Measurements from ENCODE around the gene IFITM5. TPM values are rescaled to one million over a fixed set of nuclear protein-coding genes. Genes with fewer than 3 reads are reported as not detected.
"Not testable (repeated sequence)": the region's sequence is repeated elsewhere in the genome, so short reads cannot be mapped to it uniquely, and the experiment has no call there.

Gene IFITM5
- polyA plus RNA-seq, 3 donors, result not detected

DNA sequence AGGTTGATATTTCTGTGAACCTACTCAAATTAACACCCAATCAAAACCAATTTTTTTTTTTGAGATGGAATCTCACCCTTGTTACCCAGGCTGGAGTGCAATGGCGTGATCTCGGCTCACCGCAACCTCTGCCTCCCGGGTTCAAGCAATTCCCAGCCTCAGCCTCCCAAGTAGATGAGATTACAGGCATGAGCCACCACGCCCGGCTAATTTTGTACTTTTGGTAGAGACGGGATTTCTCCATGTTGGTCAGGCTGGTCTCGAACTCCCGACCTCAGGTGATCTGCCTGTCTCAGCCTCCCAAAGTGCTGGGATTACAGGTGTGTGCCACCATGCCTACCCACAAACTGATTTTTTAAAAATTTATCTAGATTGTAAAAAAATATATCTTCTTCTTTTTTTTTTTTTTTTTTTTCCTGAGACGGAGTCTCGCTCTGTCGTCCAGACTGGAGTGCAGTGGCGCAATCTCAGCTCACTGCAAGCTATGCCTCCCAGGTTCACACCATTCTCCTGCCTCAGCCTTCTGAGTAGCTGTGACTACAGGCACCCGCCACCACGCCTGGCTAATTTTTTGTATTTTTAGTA is 29.3 kb upstream of the IFITM5 start:
- DNase-seq (ENCODE audit: low read depth in 3 of 3, low spot score in 2 of 3), result not testable (repeated sequence)

DNA sequence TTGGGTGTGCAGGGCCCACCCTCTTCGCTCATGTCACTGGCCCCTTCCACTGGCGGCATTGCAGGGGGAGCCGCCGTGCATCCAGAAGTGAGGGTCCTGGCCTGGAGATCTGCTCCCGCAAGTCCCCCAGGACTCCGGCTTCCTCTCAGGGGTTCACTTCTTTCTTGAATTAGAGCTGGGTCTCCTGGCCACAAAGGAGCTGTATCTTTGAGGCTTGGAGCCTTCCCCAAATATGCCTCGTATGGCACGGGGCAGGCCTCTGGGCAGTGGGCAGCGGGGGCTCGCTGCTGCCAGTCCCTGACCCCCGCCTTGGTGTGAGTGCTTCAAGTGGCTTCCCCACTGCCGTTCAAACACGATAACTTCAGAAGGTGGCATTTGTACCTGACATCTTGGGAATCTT is 28.7 kb upstream of the IFITM5 start:
- DNase-seq (ENCODE audit: low read depth in 3 of 3, low spot score in 2 of 3), result no peak

DNA sequence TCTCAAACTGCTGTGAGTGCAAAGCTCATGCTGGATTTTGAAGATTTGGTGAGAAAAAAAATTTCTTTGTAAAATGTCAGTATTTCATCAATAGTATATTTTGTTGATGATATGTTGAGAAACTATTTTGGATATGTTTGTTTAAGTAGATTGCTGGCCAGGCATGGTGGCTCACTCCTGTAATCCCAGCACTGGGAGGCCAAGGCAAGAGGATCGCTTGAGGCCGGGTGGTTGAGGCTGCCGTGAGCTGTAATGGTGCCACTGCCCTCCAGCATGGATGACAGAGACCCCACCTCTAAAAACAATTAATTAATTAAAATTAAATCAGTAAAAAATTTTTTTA is 28.2 kb upstream of the IFITM5 start:
- DNase-seq (ENCODE audit: low read depth in 3 of 3, low spot score in 2 of 3), result no peak

DNA sequence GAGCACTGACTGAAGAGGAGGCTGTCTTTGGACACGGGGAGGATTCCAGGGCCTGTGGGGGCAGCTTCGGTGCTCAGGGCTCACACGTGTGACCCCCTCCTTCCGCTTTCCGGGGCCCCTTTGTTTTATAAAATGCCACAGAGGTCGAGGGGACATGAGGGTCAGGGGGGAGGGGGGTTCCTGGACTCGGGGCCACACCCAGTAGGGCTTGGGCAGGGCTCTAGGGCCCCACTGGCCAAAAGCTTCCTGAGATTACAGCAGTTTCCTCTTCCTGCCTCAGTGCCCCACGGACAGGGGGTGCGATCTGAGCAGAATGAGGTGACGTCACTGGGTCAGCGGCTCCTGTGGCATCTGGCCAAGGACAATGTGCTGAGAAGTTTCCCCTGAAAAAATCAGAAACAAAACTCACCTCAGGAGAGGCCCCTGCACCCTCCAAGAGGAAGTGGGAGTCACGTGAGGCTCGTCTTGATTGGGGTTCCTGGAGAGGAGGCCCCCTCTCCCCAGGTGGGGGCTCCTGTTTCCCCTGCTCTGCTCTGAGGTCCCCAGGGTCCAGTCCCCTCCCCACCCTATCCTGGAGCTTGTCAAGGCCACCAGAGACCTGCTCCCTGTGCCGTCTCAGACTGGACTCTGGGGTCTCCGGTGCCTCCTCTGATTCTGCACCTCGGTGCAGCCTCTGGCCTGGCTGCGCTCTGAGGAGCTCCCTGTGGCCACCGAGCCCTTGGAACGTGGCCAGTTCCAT is 27.7 kb upstream of the IFITM5 start:
- no peak for DNase-seq (ENCODE audit: low read depth in 3 of 3, low spot score in 2 of 3)

DNA sequence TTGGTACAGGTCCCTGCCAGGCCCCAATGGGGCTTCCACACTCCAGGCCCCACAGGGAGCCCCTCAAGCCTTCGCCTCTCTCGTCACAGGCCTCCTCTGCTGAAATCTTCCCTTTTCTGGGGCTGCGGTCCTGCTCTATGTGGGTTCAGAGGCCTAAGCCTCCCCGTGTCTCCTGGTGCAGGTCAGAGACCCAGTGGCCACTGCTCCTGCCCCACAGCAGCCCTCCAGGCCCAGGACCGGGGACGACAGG is 27.2 kb upstream of the IFITM5 start:
- no peak for DNase-seq (ENCODE audit: low read depth in 3 of 3, low spot score in 2 of 3)

DNA sequence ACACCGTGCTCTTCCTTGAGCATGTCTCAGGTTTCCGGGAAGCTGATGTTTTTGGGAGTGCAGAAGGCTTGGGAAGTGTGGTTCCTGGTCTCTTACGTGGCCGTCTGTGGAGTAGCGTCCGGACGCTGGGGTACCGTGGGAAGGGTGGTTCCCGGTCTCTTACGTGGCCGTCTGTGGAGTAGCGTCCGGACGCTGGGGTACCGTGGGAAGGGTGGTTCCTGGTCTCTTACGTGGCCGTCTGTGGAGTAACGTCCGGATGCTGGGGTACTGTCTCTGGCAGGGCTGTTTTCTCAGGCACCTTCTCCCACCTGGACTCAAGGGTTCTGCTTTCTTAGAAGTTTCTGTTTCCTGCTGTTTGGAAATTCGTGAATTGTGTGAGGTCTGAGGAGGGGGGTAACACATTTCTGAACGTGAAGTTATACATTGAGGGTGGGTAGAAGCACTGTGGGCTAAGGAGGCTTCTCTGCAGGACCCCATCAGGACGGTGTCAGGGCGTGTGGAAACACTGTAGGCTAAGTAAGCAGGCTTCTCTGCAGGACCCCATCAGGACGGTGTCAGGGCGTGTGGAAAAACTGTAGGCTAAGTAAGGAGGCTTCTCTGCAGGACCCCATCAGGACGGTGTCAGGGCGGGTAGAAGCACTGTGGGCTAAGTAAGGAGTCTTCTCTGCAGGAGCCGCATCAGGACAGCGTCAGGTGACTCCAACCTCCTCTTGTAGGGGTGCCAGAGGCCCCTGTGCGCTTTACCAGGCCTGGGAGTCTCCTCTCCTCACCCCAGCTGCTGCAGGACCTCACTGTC is 26.7 kb upstream of the IFITM5 start:
- no peak for DNase-seq (ENCODE audit: low read depth in 3 of 3, low spot score in 2 of 3)

DNA sequence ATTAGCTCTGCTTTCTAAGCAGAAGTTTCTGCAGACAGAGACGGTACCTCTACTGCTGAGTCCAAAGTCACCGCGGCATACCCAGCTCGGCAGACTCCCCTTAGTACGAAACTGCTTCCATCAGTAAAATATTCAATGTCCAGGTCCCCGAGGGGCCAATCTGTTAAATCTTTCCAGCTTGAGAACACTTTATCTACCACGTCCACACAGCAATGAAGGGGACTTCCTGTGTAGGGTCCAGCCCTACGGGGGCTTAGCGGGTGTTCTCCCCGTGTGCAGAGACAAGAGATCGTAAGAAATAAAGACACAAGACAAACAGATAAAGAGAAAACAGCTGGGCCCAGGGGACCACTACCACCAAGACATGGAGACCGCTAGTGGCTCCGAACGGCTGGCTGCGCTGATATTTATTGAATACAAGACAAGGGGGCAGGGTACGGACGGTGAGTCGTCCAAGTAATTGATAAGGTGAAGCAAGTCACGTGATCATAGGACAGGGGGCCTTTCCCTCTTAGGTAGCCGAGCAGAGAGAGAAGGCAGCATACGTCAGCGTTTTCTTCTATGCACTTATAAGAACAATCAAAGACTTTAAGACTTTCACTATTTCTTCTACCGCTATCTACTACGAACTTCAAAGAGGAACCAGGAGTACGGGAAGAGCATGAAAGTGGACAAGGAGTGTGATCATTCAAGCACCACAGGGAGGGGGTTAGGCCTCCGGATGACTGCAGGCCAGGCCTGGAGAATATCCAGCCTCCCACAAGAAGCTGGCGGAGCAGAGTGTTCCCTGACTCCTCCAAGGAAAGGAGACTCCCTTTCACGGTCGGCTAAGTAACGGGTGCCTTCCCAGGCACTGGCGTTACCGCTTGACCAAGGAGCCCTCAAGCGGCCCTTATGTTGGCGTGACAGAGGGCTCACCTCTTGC is 25.5 kb upstream of the IFITM5 start:
- DNase-seq (ENCODE audit: low read depth in 3 of 3, low spot score in 2 of 3), result not testable (repeated sequence)

DNA sequence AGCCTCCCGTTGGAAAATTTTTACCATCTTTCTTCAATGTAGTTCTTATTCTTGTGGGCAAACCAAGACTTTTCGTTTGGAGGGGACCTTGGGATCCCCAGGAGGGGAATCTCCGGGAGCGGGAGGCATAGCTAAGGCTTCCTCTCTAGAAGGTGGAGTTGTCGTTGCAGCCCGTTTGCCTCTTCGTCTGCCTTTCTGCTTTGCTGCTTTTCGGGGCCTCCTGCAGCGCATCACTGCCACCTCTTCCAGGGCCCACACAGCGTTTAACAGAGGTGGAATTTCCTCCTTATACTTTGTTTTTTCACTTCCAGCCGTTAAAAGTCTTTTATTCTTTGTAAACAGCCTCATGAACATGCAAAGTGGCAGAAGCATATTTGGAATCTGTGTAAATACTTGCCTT is 24.8 kb upstream of the IFITM5 start:
- no peak for DNase-seq (ENCODE audit: low read depth in 3 of 3, low spot score in 2 of 3)

DNA sequence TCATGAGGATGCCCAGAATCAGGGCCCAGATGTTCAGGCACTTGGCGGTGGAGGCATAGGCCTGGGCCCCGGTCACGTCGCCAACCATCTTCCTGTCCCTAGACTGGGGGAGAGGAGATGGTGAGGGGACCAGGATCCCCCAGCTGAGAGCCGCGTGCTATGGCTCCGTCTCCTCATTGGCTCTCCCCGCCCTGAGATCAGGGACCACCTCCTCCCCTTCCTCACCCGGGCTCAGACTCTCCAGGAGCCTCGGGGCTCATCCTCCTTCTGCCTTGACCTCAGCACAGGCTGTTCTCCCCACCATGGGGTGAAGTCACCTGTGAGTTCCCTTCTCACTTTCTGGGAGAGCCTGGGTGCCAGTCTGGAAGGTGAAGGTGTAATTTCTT is 20.6 kb upstream of the IFITM5 start:
- DNase-seq (ENCODE audit: low read depth in 3 of 3, low spot score in 2 of 3), result not testable (repeated sequence)

DNA sequence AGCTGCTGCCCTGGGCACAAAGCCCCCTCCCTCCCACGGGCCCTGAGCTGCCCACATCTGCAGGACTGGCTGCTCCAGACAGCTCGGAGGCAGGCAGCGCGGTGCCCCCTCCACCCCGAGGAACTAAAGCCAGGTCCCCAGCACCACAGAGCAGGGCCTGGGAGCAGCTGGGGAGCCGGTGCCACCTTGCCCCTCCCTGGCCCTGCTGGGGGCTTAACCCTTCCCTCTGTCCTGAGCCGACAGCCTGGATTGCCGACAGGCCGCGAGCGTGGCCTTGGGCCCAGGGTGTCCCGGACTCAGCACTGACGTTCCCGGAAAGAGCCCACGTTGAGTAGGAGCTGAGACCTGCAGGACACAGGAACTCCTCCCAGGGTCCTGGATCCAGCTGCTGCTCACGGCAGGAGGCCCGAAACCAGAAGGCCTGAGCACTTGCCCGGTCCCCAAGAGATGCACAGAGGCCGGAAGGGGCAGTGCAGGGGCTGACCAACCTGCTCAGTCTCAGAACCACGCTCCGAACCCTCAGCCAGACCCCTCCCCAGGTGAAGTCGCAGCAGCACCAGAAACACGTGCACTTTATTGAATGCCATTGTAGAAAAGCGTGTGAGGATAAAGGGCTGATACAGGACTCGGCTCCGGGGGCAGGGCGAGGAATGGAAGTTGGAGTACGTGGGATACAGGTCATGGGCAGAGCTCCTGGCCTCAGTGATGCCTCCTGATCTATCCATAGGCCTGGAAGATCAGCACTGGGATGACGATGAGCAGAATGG is 20.0 kb upstream of the IFITM5 start:
- DNase-seq (ENCODE audit: low read depth in 3 of 3, low spot score in 2 of 3), result not testable (repeated sequence)

DNA sequence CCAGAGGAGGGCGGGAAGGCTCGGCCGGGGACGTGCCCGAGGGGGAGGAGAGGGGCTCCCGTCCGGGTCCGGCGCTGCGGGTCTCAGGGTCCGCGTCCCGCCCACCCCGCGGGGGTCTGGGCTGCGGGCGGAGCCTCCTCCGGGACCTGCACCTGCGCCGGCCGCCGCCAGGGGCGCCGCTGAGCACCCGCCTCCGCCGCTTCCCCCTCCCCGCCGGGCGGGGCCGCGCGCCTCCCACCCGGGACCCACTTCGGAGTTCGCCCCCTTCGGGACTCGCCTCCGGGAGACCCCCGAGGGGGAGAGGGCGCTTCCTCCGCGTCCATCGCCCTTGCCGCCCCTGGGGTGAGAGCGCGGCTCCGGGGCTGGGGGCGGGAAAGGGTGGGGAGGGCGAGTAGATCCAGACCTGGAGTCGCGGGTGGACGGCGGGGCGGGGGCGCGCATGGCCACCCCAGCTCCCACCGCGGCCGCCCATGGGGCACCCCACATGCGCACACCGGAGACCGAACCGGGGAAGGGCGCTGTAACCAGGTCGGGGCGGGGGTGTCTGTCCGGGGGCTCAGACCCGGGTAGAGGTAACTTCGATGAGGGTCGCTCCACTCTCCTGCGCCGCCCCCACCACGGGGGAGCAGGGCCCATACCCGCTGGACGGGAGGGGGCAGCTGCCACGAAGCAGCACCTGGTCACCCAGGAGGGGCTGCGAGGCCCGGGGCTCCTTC is 19.2 kb upstream of the IFITM5 start:
- not testable (repeated sequence) for DNase-seq (ENCODE audit: low read depth in 3 of 3, low spot score in 2 of 3)

DNA sequence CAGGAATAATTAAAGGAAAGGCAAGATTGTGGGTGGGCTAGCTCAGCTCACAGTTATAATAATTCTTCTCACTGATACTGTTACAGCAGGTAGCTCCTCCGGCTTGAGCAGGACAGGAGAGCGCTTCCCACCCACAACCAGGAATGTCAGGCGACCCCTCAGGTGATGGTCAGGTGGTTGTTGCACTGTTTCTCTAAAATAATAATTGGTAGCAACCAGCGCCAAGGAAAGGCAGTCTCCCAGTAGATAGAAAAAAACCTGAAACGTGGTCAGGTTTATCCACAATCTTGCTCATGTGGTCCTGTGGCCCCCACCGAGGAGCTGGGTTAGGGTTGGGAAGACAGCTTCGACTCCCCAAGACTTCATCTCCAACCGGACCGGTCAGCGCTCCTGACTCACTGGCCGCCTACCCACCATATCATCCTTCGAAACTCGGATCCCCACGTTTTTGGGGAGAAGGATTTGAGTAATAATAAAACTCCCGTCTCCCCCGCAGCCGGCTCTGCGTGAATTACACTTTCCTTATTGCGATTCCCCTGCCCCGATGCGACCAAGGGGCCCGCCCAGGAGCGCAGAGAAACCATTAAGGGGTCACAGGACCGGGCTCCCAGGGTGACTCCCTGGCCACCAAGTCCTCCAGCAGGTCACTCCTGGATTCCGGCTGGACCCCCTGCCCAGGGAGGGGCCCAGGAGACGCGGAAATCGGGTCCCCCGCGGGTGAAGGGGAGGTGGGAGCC is 18.5 kb upstream of the IFITM5 start:
- not testable (repeated sequence) for DNase-seq (ENCODE audit: low read depth in 3 of 3, low spot score in 2 of 3)

DNA sequence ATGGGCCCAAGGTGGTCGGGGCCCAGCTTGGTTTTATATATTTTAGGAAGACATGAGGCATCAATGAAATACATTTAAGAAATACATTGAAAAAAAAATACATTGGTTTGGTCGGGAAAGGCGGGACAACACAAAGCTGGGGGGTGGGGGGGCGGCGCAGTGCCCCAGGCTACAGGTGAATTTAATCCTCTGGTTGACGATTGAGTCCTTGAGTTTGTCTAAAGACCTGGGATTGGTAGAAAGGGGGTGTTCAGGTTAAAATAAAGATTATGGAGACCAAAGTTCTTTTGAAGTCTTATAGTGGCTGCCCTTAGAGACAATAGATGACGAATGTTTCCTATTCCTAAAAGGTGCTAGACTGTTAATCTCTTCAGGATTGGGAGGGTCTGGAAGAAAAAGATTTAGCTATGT is 17.6 kb upstream of the IFITM5 start:
- no peak for DNase-seq (ENCODE audit: low read depth in 3 of 3, low spot score in 2 of 3)

DNA sequence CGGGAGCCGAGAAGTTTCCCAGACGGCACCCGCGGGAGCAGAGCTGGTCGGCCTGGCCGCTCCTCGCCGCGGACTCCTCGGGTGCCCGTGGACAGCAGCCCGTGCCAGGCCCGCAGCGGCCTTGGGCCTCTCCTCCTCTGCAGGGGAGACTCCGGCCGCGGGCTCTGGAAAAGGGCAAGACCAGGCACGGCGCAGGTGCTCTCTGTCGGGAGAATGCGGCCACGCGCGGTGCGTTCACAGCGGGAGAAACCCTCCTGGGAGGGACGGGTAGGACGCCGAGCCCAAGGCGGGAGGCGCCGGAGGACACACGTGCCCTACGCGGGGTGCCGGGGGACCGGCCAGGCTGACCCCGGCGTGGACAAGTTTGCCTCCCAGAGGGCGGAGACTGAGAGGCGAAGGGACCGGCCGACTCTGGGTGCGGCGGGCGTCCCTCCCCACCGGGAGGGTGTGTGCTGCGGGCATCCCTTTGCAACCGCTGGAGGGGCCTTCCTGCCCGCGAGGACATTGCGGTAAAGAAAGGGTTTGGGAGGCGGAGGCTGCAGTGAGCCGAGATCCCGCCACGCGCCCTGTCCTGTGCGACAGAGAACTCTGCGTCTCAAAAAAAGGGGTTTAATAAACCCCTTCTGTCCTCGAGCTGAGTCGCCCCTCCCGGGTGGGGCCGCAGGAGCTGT is 16.8 kb upstream of the IFITM5 start:
- no peak for DNase-seq (ENCODE audit: low read depth in 3 of 3, low spot score in 2 of 3)

DNA sequence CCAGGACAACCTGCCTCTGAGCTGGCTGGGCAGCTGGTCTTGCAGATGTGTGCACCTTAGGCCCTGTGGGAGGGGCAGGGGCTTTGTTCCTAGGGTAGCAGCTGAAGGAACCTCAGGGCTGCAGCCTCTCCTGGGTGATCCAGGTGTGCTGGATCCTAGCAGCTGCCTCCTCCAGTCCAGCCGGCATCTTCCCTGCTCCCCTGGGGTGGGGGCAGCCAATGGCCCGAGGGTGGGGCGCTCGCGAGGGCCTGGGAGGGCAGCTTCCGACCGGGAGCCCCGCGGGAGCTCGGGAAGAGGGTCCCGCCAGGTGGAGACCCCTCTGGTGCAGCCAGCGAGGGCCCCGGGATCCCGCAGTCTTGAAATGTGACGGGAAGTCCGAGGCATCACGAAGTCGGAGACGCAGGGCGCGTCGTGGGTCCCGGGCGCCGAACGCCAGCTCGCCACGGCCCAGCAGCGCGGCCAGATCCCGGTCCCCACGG is 16.2 kb upstream of the IFITM5 start:
- no peak for DNase-seq (ENCODE audit: low read depth in 3 of 3, low spot score in 2 of 3)

DNA sequence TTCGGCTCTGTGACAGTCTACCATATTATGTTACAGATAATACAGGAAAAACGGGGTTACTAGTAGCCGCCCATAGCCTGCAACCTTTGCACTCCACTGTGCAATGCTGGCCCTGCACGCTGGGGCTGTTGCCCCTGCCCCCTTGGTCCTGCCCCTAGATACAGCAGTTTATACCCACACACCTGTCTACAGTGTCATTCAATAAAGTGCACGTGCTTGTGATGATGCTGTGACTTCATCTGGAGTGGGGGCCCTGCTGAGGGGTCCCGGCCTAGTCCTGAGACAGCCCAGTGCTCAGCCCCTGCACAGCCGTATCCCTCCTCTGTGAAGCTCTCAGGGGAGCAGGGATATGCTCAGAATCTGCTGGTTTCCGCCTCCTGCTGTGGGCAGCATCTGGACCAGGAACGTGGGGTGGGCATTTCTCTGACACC is 15.7 kb upstream of the IFITM5 start:
- no peak for DNase-seq (ENCODE audit: low read depth in 3 of 3, low spot score in 2 of 3)

DNA sequence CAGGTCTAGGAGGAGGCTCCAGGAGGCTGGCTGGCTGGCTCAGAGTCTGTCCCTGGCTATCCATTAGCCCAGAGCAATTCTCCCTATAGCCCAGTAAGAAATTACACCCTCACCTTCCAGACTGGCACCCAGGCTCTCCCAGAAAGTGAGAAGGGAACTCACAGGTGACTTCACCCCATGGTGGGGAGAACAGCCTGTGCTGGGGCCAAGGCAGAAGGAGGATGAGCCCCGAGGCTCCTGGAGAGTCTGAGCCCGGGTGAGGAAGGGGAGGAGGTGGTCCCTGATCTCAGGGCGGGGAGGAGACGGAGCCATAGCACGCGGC is 15.2 kb upstream of the IFITM5 start:
- not testable (repeated sequence) for DNase-seq (ENCODE audit: low read depth in 3 of 3, low spot score in 2 of 3)

DNA sequence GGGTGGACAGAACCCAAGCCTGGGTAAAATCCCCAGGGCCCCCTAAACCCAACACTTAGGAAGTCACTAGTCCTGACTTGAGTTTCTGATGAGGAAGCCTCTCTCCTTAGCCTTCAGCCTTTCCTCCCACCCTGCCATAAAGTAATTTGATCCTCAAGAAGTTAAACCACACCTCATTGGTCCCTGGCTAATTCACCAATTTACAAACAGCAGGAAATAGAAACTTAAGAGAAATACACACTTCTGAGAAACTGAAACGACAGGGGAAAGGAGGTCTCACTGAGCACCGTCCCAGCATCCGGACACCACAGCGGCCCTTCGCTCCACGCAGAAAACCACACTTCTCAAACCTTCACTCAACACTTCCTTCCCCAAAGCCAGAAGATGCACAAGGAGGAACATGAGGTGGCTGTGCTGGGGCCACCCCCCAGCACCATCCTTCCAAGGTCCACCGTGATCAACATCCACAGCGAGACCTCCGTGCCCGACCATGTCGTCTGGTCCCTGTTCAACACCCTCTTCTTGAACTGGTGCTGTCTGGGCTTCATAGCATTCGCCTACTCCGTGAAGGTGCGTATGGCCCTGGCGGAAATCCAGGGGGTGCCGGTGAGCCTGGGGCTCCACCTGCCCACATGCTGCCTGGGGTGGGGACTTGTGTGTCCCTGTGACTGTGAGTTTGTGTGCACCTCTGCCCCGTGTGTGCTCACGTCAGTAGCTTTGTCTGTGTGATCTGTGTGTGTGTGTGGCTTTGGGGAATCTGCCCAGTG is 14.6 kb upstream of the IFITM5 start, which contains the start of gene IFITM1:
Gene IFITM1 (plus strand): TSS at position 254 of the 767 bp plus-strand sequence. CDS start 131 bp downstream, at position 385.
- no peak for DNase-seq (ENCODE audit: low read depth in 3 of 3, low spot score in 2 of 3)

All from right renal cortex interstitium (tissue), 3 donors.